K562 (cell line): Measurements from ENCODE around the gene ISYNA1. TPM values are rescaled to one million over a fixed set of nuclear protein-coding genes. Genes with fewer than 3 reads are reported as not detected.

Experiments used
- EP300 ChIP-seq: IDR thresholded peaks from 2 replicates; pipeline ENCODE4 v1.6.1; 2012; ENCODE audit warnings: low read length, improper control_type of control experiment
- ETV6 ChIP-seq, 3 experiments: fragments of 150-350 bp in 1 of 3; sonication (generic) in 1 of 3; formaldehyde crosslinking in 1 of 3; IDR thresholded peaks; 2 replicates each; pipeline versions ENCODE4 v1.6.1 to v1.8.0; 2014 to 2022; ENCODE audit warnings: borderline replicate concordance in 2 of 3, low read depth in 2 of 3, antibody characterized with exemption in 1 of 3, low read length in 1 of 3, mild to moderate bottlenecking in 1 of 3, missing genetic modification reagents in 1 of 3
- FOXK2 ChIP-seq, 2 experiments: fragments of 450-650 bp; IDR thresholded peaks in 1 of 2; conservative IDR thresholded peaks in 1 of 2; 2 replicates each; pipeline ENCODE4 v1.6.1; 2016; ENCODE audit warnings: low read depth in 2 of 2, mild to moderate bottlenecking in 1 of 2
- FOXP1 ChIP-seq: sonication (generic); formaldehyde crosslinking; IDR thresholded peaks from 2 replicates; pipeline ENCODE4 v1.8.0; 2022; ENCODE audit warnings: mild to moderate bottlenecking, missing genetic modification reagents
- HINFP ChIP-seq: fragments of 450-650 bp; conservative IDR thresholded peaks from 2 replicates; pipeline ENCODE4 v1.6.1; 2016; ENCODE audit warnings: missing genetic modification characterization, low read depth, mild to moderate bottlenecking, control low read depth, missing compliant biosample characterization
- KLF6 ChIP-seq: fragments of 250-450 bp; sonication (Bioruptor Pico); IDR thresholded peaks from 2 replicates; pipeline ENCODE4 v1.4.0; 2020; ENCODE audit warnings: mild to moderate bottlenecking, moderate library complexity, borderline replicate concordance
- RBFOX2 ChIP-seq: fragments of 200-400 bp; formaldehyde crosslinking; IDR thresholded peaks from 2 replicates; pipeline ENCODE4 v1.6.1; 2017; ENCODE audit warnings: low read depth, mild to moderate bottlenecking, low read length, moderate library complexity
- TFAP4 ChIP-seq: sonication (generic); formaldehyde crosslinking; IDR thresholded peaks from 2 replicates; pipeline ENCODE4 v1.8.0; 2022; ENCODE audit warnings: missing genetic modification reagents, mild to moderate bottlenecking, moderate library complexity, borderline replicate concordance
- YY1 ChIP-seq, 3 experiments: IDR thresholded peaks; 2 replicates each; pipeline ENCODE4 v1.6.1; 2011; ENCODE audit warnings: low read length in 2 of 3, mild to moderate bottlenecking in 2 of 3, moderate library complexity in 2 of 3, borderline replicate concordance in 1 of 3, control low read depth in 1 of 3, low read depth in 1 of 3; ENCODE audit not compliant: insufficient read depth in 3 of 3, insufficient replicate concordance in 2 of 3, control insufficient read depth in 1 of 3, insufficient read length in 1 of 3; ENCODE audit errors: extremely low read depth in 1 of 3
- ZNF609 ChIP-seq: sonication (generic); formaldehyde crosslinking; IDR thresholded peaks from 2 replicates; pipeline ENCODE4 v1.8.1; 2023; ENCODE audit warnings: missing genetic modification reagents, mild to moderate bottlenecking, borderline replicate concordance
- polyA plus RNA-seq, 8 experiments: library from polyadenylated mRNA; depleted of rRNA in 4 of 8; stranded (reverse) in 5 of 8; unstranded in 3 of 8; fragments of >200 nt; fragmentation: Nextera tagmentation in 2 of 8; fragmentation: Illumina TruSeq in 1 of 8; extraction: Ambion mirVana in 2 of 8; extraction: Trizol in 1 of 8; gene quantifications; 2 replicates each; pipeline versions ENCODE4 v1.2.1 to v1.2.3, GENCODE V29; 2011 to 2014; ENCODE audit warnings: inconsistent platforms in 1 of 8, missing spikeins in 1 of 8
- total RNA-seq, 7 experiments: library from RNA; depleted of rRNA in 6 of 7; stranded (reverse); fragments of >200 nt in 6 of 7; fragmentation: Illumina TruSeq in 2 of 7; extraction: Trizol in 2 of 7; gene quantifications; 2 replicates each; pipeline versions ENCODE4 v1.2.1 to v1.2.3, GENCODE V29; 2011 to 2021; ENCODE audit warnings: low replicate concordance in 1 of 7

The ISYNA1 gene
- total and polyA plus RNA-seq, 9 of the 15 experiments (the other 6 are each of a cell fraction or from before 2014, with no cell fraction given) = 21.8 to 460 (median 93.2) TPM

DNA sequence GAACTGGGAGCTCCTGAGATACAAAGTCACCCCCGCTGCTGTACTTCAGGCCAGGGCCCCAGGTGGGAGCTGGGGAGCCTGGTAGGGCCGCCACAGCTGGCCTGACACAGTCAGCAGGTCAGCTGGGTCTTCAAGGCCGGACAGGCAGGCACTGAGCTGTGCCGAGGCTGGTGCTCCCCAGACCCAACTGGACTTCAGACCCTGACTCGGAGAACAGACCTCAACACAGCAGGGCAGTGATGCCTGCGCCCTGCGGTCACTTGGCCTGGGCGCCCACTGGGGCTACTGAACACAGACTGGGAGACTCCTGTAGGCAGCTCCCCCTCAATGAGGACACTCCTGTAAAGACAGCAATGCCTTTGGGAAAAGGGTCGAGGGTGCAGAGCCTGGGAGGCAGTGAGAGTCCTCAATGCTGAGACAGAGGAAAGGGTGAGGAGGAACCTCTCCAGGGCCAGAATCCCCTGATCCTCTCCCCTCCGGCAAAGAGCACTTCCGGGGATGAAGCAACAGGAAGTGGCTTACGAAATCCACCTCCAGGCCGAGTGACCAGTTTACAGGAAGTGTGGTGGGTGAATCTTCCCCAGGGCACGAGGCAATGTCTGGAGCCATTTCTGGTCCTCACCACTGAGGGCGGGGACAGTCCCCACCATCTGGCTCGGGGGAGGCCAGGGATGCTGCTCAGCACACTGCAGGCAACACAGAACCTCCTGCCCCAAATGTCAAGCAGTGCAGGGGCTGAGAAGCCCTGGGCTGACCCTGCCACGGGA, 40.8 kb upstream of the ISYNA1 start (continued):
- TF ChIP-seq KLF6 (CRISPR knock-in tag) = peak; percentile 47; the same call in 1 of the 2 replicates
- TF ChIP-seq FOXP1 (CRISPR knock-in tag) = no peak
- TF ChIP-seq TFAP4 (CRISPR knock-in tag) = 0 out of 2 replicates have a peak, but pooled peaks have one; percentile 23
- peak; percentile 56 for TF ChIP-seq EP300
- 0 out of 2 replicates have a peak, but pooled peaks have one; percentile 65 for TF ChIP-seq ZNF609
- TF ChIP-seq HINFP (tag) = no peak
- peak; percentile 67; a peak in 3 of 4 replicates for TF ChIP-seq ETV6 (IDR thresholded peaks at IDR 0.05; ENCODE audit: borderline replicate concordance in 1 of 2, low read depth in 2 of 2, low read length in 1 of 2)
- TF ChIP-seq ETV6 (CRISPR knock-in tag; IDR thresholded peaks at IDR 0.05; ENCODE audit: borderline replicate concordance) = no peak
- TF ChIP-seq RBFOX2 = peak; percentile 60
- 0 out of 4 replicates have a peak, but pooled peaks of 1 of the 2 experiments have one; percentile 26 for TF ChIP-seq FOXK2 (conservative IDR thresholded peaks at IDR 0.05 in 1 of 2, IDR thresholded peaks at IDR 0.05 in 1 of 2; ENCODE audit: low read depth in 2 of 2)
- peak in 2 of 3 experiments; percentile 58 to 68 for TF ChIP-seq YY1 (IDR thresholded peaks at IDR 0.05; ENCODE audit: borderline replicate concordance in 1 of 3, control insufficient read depth in 1 of 3, extremely low read depth in 1 of 3, insufficient read depth in 3 of 3, insufficient read length in 1 of 3, insufficient replicate concordance in 2 of 3, low read depth in 1 of 3, low read length in 2 of 3)
